Stimulated activated naive B cell treated with anti-CD40 and anti-IgM and Interleukin-4, amounts not matched to agents 10 μg/mL and 1 μg/mL and 100 μg/mL, for 72 hours (primary cell): Measurements from ENCODE around the gene OR10D3.
"Not testable (repeated sequence)": the region's sequence is repeated elsewhere in the genome, so short reads cannot be mapped to it uniquely, and the experiment has no call there.

Experiments
- ATAC-seq, 2 donors: fragments of 150-1000 bp; cut with Tn5 transposase; replicated peaks; 2 replicates each; pipeline ENCODE4 v1.10.0; 2021; ENCODE audit warnings: moderate library complexity in 1 of 2
- DNase-seq: peaks from one replicate; pipeline ENCODE4 v3.0.0; 2021
- H3K27ac Mint-ChIP-seq: one replicate; pipeline ENCODE4 v1.8.0; 2022; ENCODE audit warnings: mild to moderate bottlenecking, mixed read lengths
- H3K27me3 Mint-ChIP-seq, 2 donors: one replicate each; pipeline ENCODE4 v1.8.0; 2022; ENCODE audit warnings: mixed read lengths in 2 of 2
- H3K36me3 Mint-ChIP-seq, 2 donors: one replicate each; pipeline ENCODE4 v1.8.0; 2022; ENCODE audit warnings: mixed read lengths in 2 of 2, mild to moderate bottlenecking in 1 of 2
- H3K4me1 Mint-ChIP-seq, 2 donors: one replicate each; pipeline ENCODE4 v1.8.0; 2022; ENCODE audit warnings: mixed read lengths in 2 of 2, mild to moderate bottlenecking in 1 of 2
- H3K4me3 Mint-ChIP-seq, 2 donors: one replicate each; pipeline ENCODE4 v1.8.0; 2022; ENCODE audit warnings: mild to moderate bottlenecking in 2 of 2, mixed read lengths in 2 of 2, moderate library complexity in 1 of 2
- H3K9me3 Mint-ChIP-seq, 2 donors: one replicate each; pipeline ENCODE4 v1.8.0; 2022; ENCODE audit warnings: mixed read lengths in 2 of 2, mild to moderate bottlenecking in 1 of 2

OR10D3 gene

GRCh38 chr11:124207102-124207792 lies 24.1 kb downstream of the OR10D3 start:
- Mint-ChIP-seq H3K27me3 (peaks cover 0 to 7% of the 10 kb centered on the region in 2 donors), H3K4me3 (no peak overlapping the region), H3K9me3 (no peaks in the 10 kb centered on the region), H3K4me1 (no peaks in the 10 kb centered on the region), H3K27ac (no peak overlapping the region), H3K36me3 (no peaks in the 10 kb centered on the region)
- DNase-seq, result no peak
- no peak for ATAC-seq

- Mint-ChIP-seq H3K4me1 (peaks cover 0 to 1% of the 10 kb centered on the region in 2 donors), H3K4me3 (no peak overlapping the region), H3K27me3 (peaks cover 0 to 7% of the 10 kb centered on the region in 2 donors), H3K27ac (no peak overlapping the region), H3K36me3 (no peaks in the 10 kb centered on the region), H3K9me3 (no peaks in the 10 kb centered on the region)
- no peak for DNase-seq
- no peak for ATAC-seq
Measured at GRCh38 chr11:124209824-124210357, 26.7 kb downstream of the OR10D3 start.

- Mint-ChIP-seq H3K9me3 (peaks cover 0 to 2% of the 10 kb centered on the region in 2 donors), H3K4me3 (no peak overlapping the region), H3K27ac (no peak overlapping the region), H3K27me3 (peaks cover 0 to 7% of the 10 kb centered on the region in 2 donors), H3K4me1 (peaks cover 0 to 2% of the 10 kb centered on the region in 2 donors), H3K36me3 (no peaks in the 10 kb centered on the region)
- no peak for DNase-seq
- ATAC-seq, result no peak
Measured at GRCh38 chr11:124210421-124210820, 27.3 kb downstream of the OR10D3 start.

- peaks cover 0 to 2% of the 10 kb centered on the region in 2 donors for H3K9me3 Mint-ChIP-seq
- DNase-seq (no peak), ATAC-seq (no peak)
- no peaks in the 10 kb centered on the region for H3K36me3 Mint-ChIP-seq
- no peak overlapping the region for H3K4me3 Mint-ChIP-seq
- peaks cover 0 to 2% of the 10 kb centered on the region in 2 donors for H3K4me1 Mint-ChIP-seq
- H3K27me3 Mint-ChIP-seq, result peaks cover 0 to 7% of the 10 kb centered on the region in 2 donors
- no peak overlapping the region for H3K27ac Mint-ChIP-seq
Measured at GRCh38 chr11:124211321-124211720, 28.2 kb downstream of the OR10D3 start.

GRCh38 chr11:124214027-124214426 lies 30.9 kb downstream of the OR10D3 start:
- Mint-ChIP-seq H3K36me3 (no peaks in the 10 kb centered on the region), H3K27me3 (no peaks in the 10 kb centered on the region), H3K4me1 (peaks cover 0 to 2% of the 10 kb centered on the region in 2 donors), H3K4me3 (no peak overlapping the region), H3K27ac (no peak overlapping the region), H3K9me3 (peaks cover 0 to 2% of the 10 kb centered on the region in 2 donors)
- ATAC-seq (no peak), DNase-seq (no peak)

- H3K4me3 Mint-ChIP-seq, result no peak overlapping the region
- H3K36me3 Mint-ChIP-seq, result no peaks in the 10 kb centered on the region
- peaks cover 0 to 2% of the 10 kb centered on the region in 2 donors for H3K9me3 Mint-ChIP-seq
- DNase-seq, result no peak
- no peaks in the 10 kb centered on the region for H3K27me3 Mint-ChIP-seq
- no peak overlapping the region for H3K27ac Mint-ChIP-seq
- ATAC-seq, result no peak
- H3K4me1 Mint-ChIP-seq, result peaks cover 0 to 2% of the 10 kb centered on the region in 2 donors
Measured at GRCh38 chr11:124219126-124219525, 36.0 kb downstream of the OR10D3 start.

- Mint-ChIP-seq H3K9me3 (no peaks in the 10 kb centered on the region), H3K27ac (no peak overlapping the region), H3K4me1 (no peaks in the 10 kb centered on the region), H3K4me3 (no peak overlapping the region), H3K27me3 (peaks cover 0 to 7% of the 10 kb centered on the region in 2 donors), H3K36me3 (no peaks in the 10 kb centered on the region)
- DNase-seq (no peak), ATAC-seq (no peak)
Measured at GRCh38 chr11:124222407-124222806, 39.3 kb downstream of the OR10D3 start.

GRCh38 chr11:124224618-124225423 lies 41.7 kb downstream of the OR10D3 start:
- H3K9me3 Mint-ChIP-seq, H3K27ac Mint-ChIP-seq, DNase-seq, ATAC-seq, H3K36me3 Mint-ChIP-seq, H3K4me1 Mint-ChIP-seq, H3K27me3 Mint-ChIP-seq, H3K4me3 Mint-ChIP-seq: not testable (repeated sequence)

GRCh38 chr11:124225471-124225870 lies 42.3 kb downstream of the OR10D3 start:
- no peak overlapping the region for H3K27ac Mint-ChIP-seq
- H3K27me3 Mint-ChIP-seq, result peaks cover 7% of the 10 kb centered on the region in 2 donors
- no peak overlapping the region for H3K4me3 Mint-ChIP-seq
- DNase-seq (no peak), ATAC-seq (no peak)
- H3K4me1 Mint-ChIP-seq, result no peaks in the 10 kb centered on the region
- H3K36me3 Mint-ChIP-seq, result no peaks in the 10 kb centered on the region
- peaks cover 0 to 2% of the 10 kb centered on the region in 2 donors for H3K9me3 Mint-ChIP-seq

- Mint-ChIP-seq H3K36me3 (no peaks in the 10 kb centered on the region), H3K4me3 (no peak overlapping the region), H3K27ac (no peak overlapping the region), H3K9me3 (no peaks in the 10 kb centered on the region), H3K27me3 (no peaks in the 10 kb centered on the region), H3K4me1 (no peaks in the 10 kb centered on the region)
- ATAC-seq (no peak), DNase-seq (no peak)
Measured at GRCh38 chr11:124233376-124233775, 50.2 kb downstream of the OR10D3 start.
